OCI-M1 (cell line): ENCODE measurements around the gene SLC24A4.
"Not testable (repeated sequence)": the region's sequence is repeated elsewhere in the genome, so short reads cannot be mapped to it uniquely, and the experiment has no call there.

Experiments
- DNase-seq: peaks from one replicate; lab custom pipeline; 2025; lab: John Stamatoyannopoulos, UW

SLC24A4 gene

GRCh38 chr14:92369097-92369496 lies 46.1 kb downstream of the SLC24A4 start:
- no peak for DNase-seq

DNA sequence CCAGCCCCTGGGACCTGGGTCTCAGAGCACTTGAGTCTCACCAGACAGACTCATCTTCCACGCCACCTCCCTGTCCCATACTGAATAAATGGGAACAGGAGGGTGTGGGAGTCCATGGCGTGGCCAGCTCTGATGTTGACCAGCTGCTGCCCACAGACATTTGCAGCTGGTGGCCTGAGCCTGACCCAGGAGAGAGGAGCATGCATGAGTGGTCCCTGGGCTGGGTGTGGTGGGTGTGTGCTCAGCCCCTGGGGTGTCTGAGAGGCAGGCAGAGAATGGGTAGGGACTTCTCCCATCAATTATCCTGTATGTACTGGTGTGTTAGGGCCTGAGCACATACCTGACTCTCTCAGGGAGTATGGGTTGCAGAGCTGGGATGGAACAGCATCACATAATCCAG lies 49.3 kb downstream of the SLC24A4 start:
- DNase-seq: no peak

- DNase-seq: no peak
Measured at GRCh38 chr14:92373336-92373735, 50.4 kb downstream of the SLC24A4 start.

- no peak for DNase-seq
Measured at GRCh38 chr14:92380131-92380530, 57.2 kb downstream of the SLC24A4 start.

GRCh38 chr14:92380582-92380981 lies 57.6 kb downstream of the SLC24A4 start:
- no peak for DNase-seq

DNA sequence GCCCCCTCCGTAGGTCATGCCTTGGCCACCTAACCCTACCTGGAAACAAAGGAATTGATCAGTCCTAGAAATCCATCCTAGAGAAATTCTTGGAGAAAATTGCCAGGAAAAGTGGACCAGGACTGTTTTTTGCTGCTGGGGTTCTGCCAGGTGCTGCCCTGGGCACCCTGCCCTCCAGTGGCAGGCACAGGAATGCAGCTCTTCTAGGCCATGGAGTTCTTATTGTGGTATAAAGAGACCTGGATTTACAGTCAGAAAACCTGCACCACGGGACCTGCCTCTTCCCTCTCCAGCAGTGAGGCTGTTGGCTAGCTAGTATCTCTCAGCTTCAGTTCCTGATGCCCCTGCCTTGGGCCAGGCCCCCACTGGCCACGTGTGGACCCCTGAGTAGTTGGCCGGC lies 59.7 kb downstream of the SLC24A4 start:
- no peak for DNase-seq

DNA sequence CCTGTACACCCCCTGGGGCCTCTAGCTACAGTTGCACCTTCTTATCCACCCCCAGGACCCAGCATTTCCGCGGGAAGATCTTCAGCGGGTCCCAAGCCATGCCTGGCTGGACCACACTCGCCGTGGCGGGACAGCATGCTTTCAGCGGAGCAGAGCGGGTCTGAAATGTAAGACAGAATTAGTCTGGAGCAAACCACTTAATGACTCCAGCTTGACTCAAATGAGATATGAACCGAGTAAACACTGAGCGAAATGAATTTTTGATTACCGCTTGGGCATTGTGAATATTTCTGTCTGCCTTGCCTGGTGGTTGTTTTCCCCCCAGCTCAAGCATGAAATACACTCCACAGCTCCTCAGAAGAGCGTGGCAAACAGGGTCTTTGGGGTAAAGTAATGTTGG lies 60.8 kb downstream of the SLC24A4 start:
- DNase-seq: no peak

DNA sequence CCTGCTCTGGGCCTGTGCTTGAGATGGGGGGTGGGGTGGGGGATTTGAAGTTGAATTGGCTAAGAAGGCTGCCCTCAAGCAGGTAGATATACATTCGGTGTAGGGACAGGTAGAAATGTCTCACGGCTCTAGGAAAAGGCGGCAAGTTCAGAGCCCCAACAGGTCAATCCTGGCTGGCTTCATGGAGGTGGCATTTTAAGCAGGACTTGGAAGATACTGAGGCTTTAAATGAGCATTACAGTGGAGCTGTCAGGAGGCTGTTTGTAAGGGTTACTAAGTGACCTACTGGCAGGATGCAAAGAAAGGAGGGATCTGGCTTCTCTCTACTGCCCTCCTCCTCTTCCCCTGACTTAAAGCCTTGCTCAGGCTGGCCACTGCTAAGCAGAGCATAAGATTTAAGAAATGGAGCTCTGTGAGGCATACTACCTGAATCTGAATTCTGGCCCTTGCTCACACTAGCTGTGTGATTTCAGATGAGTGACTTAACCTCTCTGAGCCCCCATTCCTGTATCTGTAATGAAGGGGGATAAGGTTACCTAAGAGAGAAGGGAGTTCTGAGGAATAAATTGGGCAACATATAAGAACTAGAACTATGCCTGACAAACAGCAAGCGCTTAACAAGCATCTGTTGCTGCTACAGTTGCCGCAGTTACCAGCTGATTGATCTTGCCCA lies 61.6 kb downstream of the SLC24A4 start:
- no peak for DNase-seq

- DNase-seq: no peak
Measured at GRCh38 chr14:92385561-92385960, 62.6 kb downstream of the SLC24A4 start.

DNA sequence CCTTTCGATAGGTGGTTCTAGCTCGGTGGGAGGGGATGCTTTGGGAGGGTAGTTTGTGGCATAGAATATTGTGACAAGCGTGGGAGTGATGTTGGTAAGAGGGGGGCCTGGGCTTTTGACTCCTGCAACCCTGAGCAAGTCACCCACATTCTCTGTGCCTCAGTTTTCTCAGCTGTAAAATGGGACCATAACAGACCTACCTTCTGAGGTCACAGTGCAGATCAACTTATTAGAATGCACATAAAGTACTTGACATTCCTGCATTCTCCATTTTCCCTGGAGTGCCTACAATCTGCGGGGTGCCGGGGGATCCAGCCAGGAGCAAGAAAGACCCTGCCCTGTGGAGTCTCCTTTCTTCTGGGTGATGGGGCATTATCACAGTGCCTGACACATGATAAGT lies 63.2 kb downstream of the SLC24A4 start:
- DNase-seq: no peak

GRCh38 chr14:92386637-92387036 lies 63.7 kb downstream of the SLC24A4 start:
- DNase-seq: no peak

DNA sequence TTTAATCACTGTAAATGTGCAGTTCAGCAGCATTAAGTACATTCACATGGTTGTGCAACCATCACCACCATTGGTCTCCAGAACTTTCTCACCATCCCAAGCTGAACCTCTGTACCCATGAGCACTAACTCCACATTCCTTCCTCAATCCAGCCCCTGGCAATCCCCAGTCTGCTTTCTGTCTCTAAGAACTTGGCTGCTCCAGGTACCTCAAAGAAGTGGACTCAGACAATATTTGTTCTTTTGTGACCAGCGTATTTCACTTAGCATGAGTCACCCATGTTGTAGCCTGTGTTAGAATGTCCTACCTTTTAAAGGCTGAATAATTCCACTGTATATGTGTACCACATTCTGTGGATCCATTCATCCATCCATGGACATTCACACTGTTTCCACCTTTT lies 64.6 kb downstream of the SLC24A4 start:
- no peak for DNase-seq

- no peak for DNase-seq
Measured at GRCh38 chr14:92389598-92390158, 66.7 kb downstream of the SLC24A4 start.

DNA sequence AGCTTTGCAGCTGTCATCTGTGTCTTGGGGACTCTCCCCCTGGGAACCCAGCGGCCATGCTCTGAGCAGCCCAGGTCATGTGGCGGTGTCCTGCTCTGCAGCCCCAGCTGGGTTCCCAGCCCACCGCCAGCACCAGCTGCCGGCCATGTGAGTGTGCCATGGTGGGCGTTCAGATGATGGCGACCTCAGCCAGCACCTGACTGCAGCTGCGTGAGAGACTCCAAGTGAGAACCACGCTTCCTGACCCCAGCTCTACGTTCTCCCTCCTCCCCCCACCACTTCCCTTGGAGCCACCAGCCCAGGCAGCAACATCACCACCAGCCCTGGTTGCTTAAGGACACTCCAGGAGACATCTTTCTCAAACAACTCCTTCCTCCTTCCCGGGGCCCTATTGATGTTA lies 68.8 kb downstream of the SLC24A4 start:
- DNase-seq: no peak

GRCh38 chr14:92392711-92393110 lies 69.7 kb downstream of the SLC24A4 start:
- peak; percentile 1 for DNase-seq

DNA sequence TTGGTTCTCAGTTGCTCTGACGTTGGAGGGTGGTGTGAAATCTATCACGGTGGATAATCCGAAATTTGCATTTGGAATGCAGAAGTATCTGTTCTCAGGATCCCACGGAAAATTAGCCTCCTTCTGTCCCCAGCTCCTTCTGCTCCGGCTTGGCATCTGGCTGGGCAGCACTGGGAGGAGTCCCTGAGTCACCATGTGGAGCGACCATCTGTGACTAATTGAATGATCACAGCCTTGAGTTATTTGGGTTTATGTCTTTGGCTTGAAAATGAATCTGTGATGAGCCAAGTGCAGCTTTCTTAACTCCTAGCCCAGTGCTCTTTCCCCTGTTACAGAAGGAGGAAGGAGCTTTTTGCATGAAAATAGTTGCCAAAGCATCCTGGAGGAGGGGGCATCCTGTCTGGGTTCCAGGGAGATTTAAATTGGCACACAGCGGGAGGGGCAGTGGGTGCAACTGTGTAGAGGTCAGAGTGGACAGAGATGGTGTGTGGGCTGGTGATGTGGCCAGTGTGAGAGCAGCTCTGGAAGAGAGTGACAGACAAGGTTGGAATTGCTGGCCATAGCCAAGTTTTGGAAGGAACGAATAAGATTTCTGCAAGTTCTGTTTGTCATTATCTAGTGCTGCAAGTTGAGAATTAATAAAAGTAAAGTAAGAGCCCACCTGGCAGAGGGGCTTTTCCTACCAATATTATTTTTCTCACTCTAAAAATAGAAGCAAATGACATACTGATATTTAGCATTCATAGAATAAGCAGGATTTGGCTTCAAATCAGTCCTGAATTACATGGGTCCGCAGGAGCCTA lies 74.4 kb downstream of the SLC24A4 start:
- no peak for DNase-seq

DNA sequence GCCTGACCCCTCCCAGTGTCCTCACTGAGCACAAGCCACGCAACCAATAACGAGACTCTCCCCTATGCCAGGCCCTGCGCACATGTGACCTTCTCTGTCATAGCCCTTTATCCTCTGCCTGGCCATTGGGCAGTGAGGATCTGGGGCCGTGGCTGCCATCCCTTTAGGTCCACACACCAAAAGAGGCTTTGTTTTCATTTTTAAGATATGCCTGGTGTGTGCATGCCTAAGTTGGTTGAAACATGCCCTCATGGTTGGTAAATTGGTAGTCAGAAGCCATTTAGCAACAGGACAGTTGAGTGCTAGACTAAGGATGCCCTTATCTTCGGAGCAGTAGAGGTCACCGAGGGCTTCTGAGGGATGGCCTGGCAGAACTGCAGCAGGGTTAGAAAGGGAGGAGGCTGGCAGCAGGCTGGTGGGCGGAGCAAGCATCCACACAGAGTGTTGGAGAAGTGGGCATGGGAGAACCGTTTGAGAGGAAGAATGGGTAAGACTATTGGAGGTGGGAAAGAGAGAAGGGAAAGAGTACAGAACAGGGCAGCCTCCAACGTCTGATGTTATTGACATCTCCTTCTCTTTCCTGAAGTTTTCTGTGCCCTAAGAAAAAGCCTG lies 75.1 kb downstream of the SLC24A4 start:
- no peak for DNase-seq

DNA sequence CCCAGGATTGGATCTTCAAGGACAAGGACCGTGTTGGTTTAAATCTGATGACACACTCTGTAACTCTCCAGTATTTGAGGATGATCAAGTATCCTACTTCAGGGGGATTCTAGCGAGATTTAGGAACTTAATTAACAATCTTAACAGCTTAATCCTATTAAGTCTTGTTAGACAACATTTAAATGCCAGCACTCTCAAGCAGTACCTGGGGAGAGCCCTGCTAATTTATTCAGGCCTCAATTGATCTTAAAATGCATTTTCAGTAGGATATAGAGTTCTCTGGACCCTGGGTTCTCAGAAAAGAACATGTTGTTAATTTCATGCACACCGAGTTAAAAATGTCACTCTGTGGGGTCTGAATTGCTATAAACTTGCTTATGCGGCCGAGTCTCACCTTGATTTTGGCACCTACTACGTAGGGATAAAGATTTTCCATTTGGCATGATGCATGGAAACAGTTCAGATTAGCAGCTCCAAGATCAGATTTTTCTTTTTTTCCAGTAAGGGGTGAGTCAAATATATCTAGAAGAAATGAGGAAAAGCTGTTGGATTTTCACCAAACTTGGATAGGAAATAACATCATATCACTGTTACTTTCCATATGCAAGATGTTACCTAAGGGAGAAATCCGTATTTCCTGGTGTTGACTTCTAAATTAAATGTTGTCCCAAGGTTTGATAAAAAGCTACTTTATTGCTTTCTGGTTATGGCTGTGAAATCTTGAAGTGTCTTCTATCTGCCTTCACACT lies 76.1 kb downstream of the SLC24A4 start:
- DNase-seq: no peak

GRCh38 chr14:92400579-92401444 lies 77.8 kb downstream of the SLC24A4 start:
- DNase-seq: peak; percentile 22

DNA sequence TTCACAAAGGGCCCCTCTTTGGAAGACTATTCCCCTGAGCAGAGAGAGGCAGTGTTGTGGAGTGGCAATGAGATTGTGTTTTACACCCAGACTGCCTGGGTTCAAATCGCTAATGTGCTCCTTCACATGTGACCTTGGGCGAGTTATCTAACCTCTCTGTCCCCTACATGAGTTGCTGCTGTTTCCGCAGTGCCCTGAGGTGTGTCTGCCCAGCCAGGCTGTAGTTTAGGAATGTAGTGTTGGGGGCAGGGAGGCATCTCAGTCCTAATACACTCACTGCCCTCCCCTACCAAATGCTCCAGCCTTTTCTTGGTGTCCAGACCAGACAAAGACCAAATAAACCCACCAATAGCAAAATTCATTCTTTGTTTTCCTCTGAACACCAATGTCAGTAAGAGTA lies 78.6 kb downstream of the SLC24A4 start:
- no peak for DNase-seq

GRCh38 chr14:92402500-92402899 lies 79.5 kb downstream of the SLC24A4 start:
- not testable (repeated sequence) for DNase-seq
